Measurements from ENCODE around the gene SCUBE1. TPM values are rescaled to one million over a fixed set of nuclear protein-coding genes. Genes with fewer than 3 reads are reported as not detected.

Gene SCUBE1
- total and polyA plus RNA-seq, 2 of the 8 experiments (the other 6 are each of a cell fraction or from before 2014, with no cell fraction given), result 2.3 to 4.9 TPM

GRCh38 chr22:43179146-43179910, 163.8 kb downstream of the SCUBE1 start:
- Histone ChIP-seq H4K91ac (replicated peaks; ENCODE audit: insufficient read length, low read length) (no peak overlapping the region), H2BK5ac (ENCODE audit: low read depth, low read length) (no peak overlapping the region; the same call in 1 of the 2 replicates), H4K8ac (ENCODE audit: extremely low read depth, insufficient read depth, low read length) (0 out of 2 replicates have a peak overlapping the region, but pooled peaks have one; percentile 14), H2BK15ac (ENCODE audit: low read length) (no peak overlapping the region), H4K5ac (ENCODE audit: insufficient read length, low read depth, low read length) (no peak overlapping the region), H3K23ac (ENCODE audit: insufficient read length) (no peak overlapping the region), H3K9ac (replicated peaks in 1 of 4; ENCODE audit: extremely low read depth in 1 of 4, low read depth in 3 of 4, low read length in 3 of 4) (no peak overlapping the region), H3K4me3 (ENCODE audit: extremely low read depth in 1 of 4, insufficient read depth in 2 of 4, low read depth in 3 of 4, low read length in 4 of 4) (no peak overlapping the region), H3K9me3 (ENCODE audit: insufficient read depth in 2 of 2, low read depth in 1 of 2, low read length in 1 of 2) (no peaks in the 10 kb centered on the region), H3K27me3 (replicated peaks in 1 of 4; ENCODE audit: control insufficient read depth in 3 of 4, extremely low read depth in 1 of 4, insufficient read depth in 3 of 4, low read length in 3 of 4) (no peaks in the 10 kb centered on the region), H3K4me1 (replicated peaks in 1 of 4; ENCODE audit: control insufficient read depth in 3 of 4, insufficient read depth in 4 of 4, low read length in 3 of 4) (peaks cover 0 to under 1% (median 0%) of the 10 kb centered on the region in 4 experiments; a peak in 2 of 7 replicates), H4K20me1 (replicated peaks in 1 of 2; ENCODE audit: control insufficient read depth in 1 of 2, insufficient read depth in 2 of 2, low read length in 2 of 2) (peaks cover 4 to 26% of the 10 kb centered on the region in 2 experiments), H3K36me3 (ENCODE audit: control insufficient read depth in 2 of 4, insufficient read depth in 4 of 4, low read length in 3 of 4) (peaks cover 20 to 54% (median 48%) of the 10 kb centered on the region in 4 experiments; a peak in 7 of 8 replicates), H3K23me2 (ENCODE audit: low read depth, low read length) (no peaks in the 10 kb centered on the region), H2AFZ (ENCODE audit: low read length) (no peak overlapping the region), H3K4ac (replicated peaks; ENCODE audit: insufficient read length, low read depth, low read length) (no peak overlapping the region), H3K79me2 (ENCODE audit: control insufficient read depth in 1 of 2, insufficient read depth in 2 of 2, low read length in 2 of 2) (peaks cover 0 to 14% of the 10 kb centered on the region in 2 experiments; a peak in 3 of 4 replicates), H2BK12ac (ENCODE audit: low read depth, low read length) (no peak overlapping the region), H2AK5ac (ENCODE audit: low read depth, low read length) (no peak overlapping the region), H3K79me1 (ENCODE audit: low read depth, low read length) (peaks cover 5% of the 10 kb centered on the region; the same call in 1 of the 2 replicates), H2BK120ac (replicated peaks; ENCODE audit: low read depth, low read length) (no peak overlapping the region), H3K4me2 (ENCODE audit: insufficient read depth in 1 of 2, low read depth in 2 of 2, low read length in 2 of 2) (no peak overlapping the region), H3K18ac (ENCODE audit: extremely low read depth, low read length) (no peak overlapping the region), H3K56ac (replicated peaks; ENCODE audit: insufficient read length, low read depth, low read length) (no peak overlapping the region), H3K27ac (ENCODE audit: low read depth, low read length) (no peak overlapping the region), H2BK20ac (ENCODE audit: low read length) (no peak overlapping the region), H3K14ac (ENCODE audit: insufficient read length) (no peak overlapping the region)
- ChIA-PET POLR2A (ENCODE audit: partially characterized antibody) (interaction anchor here (1.7 to 5.0 kb wide), 4 partner anchors 7 to 34 kb away, joined by 3 to 29 read pairs (median 8); no protein-coding TSS in a partner anchor), CTCF (ENCODE audit: partially characterized antibody) (interaction anchor here (0.6 to 1.9 kb wide), 2 partner anchors 9 to 674 kb away, joined by 3 to 5 read pairs; no protein-coding TSS in a partner anchor)
- DNase-seq (ENCODE audit: low read depth in 1 of 2, low spot score in 2 of 2) (no peak), FAIRE-seq (no peak)
- 93% methylated on average over 24 of the region's 25 CpGs; no CpG with 5 or more reads in 1 of the 2 experiments for WGBS, 2 experiments (ENCODE audit: extremely low coverage in 1 of 2, insufficient coverage in 1 of 2, insufficient read length in 1 of 2, insufficient replicate concordance in 2 of 2, low coverage in 1 of 2, low lambda C conversion rate in 2 of 2, missing lambda C conversion rate in 1 of 2)
- TF ChIP-seq, protein P1, sequence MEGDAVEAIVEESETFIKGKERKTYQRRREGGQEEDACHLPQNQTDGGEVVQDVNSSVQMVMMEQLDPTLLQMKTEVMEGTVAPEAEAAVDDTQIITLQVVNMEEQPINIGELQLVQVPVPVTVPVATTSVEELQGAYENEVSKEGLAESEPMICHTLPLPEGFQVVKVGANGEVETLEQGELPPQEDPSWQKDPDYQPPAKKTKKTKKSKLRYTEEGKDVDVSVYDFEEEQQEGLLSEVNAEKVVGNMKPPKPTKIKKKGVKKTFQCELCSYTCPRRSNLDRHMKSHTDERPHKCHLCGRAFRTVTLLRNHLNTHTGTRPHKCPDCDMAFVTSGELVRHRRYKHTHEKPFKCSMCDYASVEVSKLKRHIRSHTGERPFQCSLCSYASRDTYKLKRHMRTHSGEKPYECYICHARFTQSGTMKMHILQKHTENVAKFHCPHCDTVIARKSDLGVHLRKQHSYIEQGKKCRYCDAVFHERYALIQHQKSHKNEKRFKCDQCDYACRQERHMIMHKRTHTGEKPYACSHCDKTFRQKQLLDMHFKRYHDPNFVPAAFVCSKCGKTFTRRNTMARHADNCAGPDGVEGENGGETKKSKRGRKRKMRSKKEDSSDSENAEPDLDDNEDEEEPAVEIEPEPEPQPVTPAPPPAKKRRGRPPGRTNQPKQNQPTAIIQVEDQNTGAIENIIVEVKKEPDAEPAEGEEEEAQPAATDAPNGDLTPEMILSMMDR (IDR thresholded peaks at IDR 0.05; ENCODE audit: control extremely low read depth in 1 of 3, insufficient read depth in 1 of 3, low read depth in 1 of 3, low read length in 3 of 3), result no peak
- no peak for TF ChIP-seq YY1 (IDR thresholded peaks at IDR 0.05; ENCODE audit: low read depth, low read length)
- TF ChIP-seq HDAC2 (IDR thresholded peaks at IDR 0.05; ENCODE audit: borderline replicate concordance in 1 of 2, low read depth in 2 of 2, low read length in 2 of 2), result no peak
- TF ChIP-seq MAX (IDR thresholded peaks at IDR 0.05), result no peak
- TF ChIP-seq SIRT6 (IDR thresholded peaks at IDR 0.05; ENCODE audit: low read length), result no peak
- TF ChIP-seq FOSL1 (IDR thresholded peaks at IDR 0.05; ENCODE audit: insufficient read depth, low read depth, low read length), result no peak
- TF ChIP-seq, protein P2, sequence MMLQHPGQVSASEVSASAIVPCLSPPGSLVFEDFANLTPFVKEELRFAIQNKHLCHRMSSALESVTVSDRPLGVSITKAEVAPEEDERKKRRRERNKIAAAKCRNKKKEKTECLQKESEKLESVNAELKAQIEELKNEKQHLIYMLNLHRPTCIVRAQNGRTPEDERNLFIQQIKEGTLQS (IDR thresholded peaks at IDR 0.05; ENCODE audit: insufficient read depth, low read depth, low read length), result no peak
- TF ChIP-seq BACH1 (IDR thresholded peaks at IDR 0.05; ENCODE audit: low read length), result no peak
